B cell (primary cell): ENCODE results near the gene RASL10A.

Experiments
- CTCF ChIP-seq: fragments of 200-600 bp; IDR thresholded peaks from one replicate; pipeline ENCODE4 v1.8.0; 2022; ENCODE audit warnings: antibody characterized with exemption, mild to moderate bottlenecking
- EZH2 ChIP-seq: IDR thresholded peaks from 2 replicates; pipeline ENCODE4 v1.6.1; 2012; ENCODE audit warnings: borderline replicate concordance, low read depth, mild to moderate bottlenecking, moderate library complexity, low read length; ENCODE audit not compliant: insufficient read depth, poor library complexity, severe bottlenecking

GRCh38 chr22:29302681-29303465 is 12.6 kb downstream of the RASL10A start:
- TF ChIP-seq CTCF (no peak), EZH2 (no peak)
